HG03558 (cell line): ENCODE data around the gene TCF12.
"Not testable (repeated sequence)": the region's sequence is repeated elsewhere in the genome, so short reads cannot be mapped to it uniquely, and the experiment has no call there.

ENCODE experiments used
- ATAC-seq: cut with Tn5 transposase; IDR thresholded peaks from one replicate; pipeline ENCODE4 v1.9.1; 2021; ENCODE audit warnings: moderate number of reproducible peaks; ENCODE audit not compliant: unreplicated experiment; ENCODE audit errors: extremely low read depth

TCF12 gene

DNA sequence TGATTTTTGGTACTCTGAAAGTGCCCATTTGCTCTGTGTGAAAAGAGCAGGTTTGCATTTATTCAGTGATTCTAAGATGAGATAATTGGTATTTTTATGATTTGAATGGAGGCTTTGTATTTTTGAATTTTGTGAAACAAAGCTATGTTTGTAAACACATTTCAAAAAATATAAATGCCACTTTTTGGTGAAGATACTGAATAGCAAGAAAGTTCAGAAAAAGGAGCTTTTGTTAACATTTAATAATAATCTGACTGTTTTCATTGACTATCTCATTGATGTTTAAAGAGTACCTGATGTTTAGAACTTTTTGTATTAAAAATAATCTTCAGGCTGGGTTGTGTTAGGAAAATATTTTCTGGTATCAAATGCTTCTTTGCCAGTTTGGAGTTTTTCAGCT, 23.7 kb downstream of the TCF12 start:
- no peak for ATAC-seq

DNA sequence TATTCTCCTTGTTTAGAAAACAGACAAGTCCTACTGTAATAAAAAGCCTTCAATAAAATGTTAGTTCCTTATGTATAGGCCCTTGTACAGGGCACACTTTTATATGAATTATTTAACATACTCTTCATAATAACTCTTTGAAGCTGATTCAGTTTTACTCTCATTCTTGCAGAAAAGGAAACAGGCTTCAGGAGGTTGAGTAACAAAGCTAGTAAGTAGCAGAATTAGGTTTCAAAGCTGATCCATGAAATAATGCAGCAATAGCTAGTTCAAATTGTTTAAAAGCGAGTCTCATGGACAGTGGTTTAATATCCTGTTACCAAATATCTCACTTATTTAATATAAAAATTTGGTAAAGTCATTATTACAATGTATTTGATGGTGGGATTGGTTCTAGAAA, 25.0 kb downstream of the TCF12 start:
- ATAC-seq, result no peak

DNA sequence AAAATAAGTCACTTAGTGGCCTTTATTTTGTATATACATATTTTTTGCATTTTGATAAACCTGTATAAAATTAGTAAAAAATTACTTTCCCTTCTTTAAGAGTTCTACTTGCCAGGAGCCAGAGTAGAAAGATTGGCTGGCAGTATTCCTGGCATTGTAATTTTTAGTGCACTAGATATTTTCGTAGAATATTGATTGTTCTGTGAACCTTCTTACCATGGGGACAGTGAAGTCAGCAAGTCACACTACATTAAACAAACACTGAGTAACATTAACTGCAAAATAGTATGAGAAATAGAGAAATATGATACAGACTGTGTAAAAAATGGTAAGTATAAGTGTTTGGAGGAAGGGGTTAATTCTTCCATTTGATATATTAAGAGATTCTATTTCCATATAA, 26.0 kb downstream of the TCF12 start:
- ATAC-seq, result no peak

DNA sequence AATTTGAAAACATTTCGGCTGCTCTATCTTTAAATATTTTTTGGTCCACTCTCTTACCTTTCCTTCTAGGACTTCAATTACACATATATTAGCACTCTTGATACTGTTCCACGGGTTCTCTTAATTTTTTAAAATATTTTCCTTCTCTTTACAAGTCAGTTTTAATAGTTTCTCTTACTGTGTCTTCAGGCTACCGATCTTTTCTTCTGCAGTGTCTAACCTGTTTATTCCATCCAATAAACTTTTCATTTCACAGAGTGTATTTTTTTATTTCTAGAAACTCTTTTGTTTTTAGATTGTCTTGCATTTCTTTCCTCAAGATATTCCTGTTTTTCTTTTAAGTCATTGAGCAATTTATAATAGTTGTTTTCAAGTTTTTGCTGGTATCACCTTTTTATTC, 27.7 kb downstream of the TCF12 start:
- no peak for ATAC-seq

DNA sequence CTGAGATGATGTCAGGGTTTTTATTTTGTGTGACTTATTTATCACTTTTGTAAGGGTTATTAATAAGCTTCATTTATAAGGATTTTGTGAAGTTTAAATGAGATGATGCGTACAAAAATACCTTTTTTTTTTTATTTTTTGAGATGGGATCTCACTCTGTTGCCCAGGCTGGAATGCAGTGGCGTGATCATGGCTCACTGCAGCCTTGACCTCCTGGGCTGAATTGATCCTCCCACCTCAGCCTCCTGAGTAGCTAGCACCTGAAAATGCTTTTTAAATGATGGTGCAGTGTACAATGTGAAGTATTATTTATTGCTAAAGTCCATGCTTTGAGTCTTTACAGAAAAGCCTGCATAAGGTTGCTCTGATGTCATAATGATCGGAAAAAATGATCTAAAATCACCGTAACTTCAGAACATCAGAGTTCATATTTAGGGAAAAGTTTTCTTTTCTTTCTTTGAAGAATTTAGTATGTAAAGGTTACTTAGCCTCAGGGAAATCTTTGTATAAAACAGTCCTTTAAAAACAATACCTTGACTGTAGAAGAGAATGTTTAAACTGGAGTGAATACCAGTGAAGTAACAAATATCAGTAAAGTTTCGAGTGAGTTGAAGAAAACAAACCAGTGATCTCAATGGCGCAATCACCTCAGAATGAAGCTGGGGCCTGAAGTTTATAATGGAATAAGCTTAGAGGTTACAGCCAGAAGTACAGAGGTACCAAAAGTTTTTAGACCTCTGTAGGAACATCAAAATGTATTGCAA, 29.7 kb downstream of the TCF12 start:
- ATAC-seq, result no peak

DNA sequence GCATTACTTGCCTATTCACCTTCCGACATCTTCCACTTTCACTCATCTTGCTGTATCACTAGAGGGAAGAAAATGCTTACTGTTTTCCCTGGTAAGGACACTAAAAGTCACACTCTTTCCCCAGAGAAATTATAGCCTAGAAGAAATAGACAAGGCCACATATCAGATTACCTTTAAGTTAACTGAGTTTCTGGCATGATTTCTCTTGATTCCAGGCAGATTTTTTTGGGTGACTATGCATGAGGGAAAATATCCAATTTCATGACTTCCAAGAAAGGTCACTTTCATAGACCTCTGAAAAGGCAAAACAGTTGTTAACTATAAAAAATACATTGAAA, 30.3 kb downstream of the TCF12 start:
- no peak for ATAC-seq

DNA sequence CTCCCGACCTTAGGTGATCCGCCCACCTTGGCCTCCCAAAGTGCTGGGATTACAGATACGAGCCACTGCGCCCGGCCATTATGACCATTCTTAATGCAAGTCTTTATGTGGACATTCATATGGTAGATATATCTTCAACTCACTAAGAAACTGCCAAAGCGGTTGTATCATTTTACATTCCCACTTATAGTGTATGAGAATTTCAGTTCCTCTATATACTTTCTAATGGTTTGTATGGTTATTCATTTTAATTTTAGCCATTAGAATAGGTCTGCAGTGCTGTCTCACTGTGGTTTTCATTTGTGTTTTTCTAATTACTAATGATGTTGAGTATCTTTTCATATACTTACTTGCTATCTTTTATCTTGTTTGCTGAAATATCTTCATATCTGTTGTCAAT, 32.5 kb downstream of the TCF12 start:
- ATAC-seq, result peak; percentile 67

DNA sequence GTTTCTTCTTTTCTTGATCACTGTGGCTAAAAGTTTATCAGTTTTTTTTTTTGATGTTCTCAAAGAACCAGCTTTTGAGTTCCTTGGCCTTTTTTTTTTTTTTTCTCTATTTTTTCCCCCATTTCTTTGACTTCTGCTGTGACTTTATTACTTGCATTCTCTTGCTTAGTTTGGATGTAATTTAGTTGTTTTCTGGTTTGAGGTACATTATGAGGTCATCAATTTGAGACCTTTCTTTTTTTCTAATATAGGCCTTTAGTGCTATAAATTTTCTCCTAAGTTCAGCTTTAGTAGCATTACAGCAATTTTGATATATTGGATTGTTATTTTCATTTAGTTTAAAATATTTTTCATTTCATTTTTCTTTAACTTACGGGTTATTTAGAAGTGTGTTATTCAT, 35.3 kb downstream of the TCF12 start:
- no peak for ATAC-seq

DNA sequence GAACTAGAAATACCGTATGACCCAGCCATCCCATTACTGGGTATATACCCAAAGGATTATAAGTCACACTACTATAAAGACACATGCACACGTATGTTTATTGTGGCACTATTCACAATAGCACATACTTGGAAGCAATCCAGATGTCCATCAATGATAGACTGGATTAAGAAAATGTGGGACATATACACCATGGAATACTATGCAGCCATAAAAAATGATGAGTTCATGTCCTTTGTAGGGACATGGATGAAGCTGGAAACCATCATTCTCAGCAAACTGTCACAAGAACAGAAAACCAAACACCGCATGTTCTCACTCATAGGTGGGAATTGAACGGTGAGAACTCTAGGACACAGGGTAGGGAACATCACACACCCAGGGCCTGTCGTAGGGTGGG, 36.6 kb downstream of the TCF12 start:
- not testable (repeated sequence) for ATAC-seq

DNA sequence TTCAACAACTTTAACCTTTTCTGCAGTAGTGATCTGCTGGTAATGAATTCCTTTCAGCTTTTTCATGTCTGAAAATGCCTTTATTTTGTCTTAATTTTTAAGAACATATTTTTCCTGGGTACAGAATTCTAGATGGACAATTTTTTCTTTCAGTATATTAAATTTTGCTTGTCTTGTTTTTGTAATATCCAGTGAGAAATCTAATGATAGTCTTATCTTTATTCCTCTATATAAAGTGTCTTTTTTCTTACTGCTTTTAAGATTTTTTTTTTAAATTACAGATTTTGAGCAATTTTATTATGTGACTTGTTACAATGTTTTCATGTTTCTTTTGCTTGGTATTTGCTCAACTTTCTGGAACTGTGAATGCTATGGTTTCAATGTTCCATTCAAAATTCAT, 38.1 kb downstream of the TCF12 start:
- no peak for ATAC-seq

DNA sequence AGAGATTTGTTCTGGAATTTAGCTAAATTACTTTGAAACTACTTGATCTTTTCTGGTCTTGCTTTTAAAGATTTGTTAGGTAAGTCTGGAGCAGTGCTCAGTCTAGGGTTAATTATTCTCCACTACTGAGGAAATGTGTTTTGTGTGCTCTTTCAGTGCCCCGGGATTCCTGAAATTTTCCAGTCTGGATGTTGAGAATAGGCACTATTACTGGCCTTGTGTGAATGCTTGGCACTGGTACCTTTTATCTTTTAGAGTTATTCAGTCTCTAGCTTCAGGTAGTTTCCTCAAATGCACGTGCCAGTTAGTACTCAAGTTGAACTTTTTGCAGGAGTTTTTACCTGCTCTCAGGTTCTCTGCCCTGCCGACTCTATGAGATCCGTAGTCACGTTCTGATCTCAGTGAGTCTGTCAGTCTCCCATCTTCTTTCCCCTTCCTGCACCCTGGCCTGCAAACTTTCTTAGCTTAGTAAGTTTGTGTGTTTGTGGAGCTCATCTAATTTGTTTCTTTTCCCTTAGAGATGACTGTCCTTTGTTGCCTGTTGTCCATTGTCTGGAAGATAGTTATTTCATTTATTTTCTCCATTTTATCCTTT, 39.5 kb downstream of the TCF12 start:
- ATAC-seq, result no peak

DNA sequence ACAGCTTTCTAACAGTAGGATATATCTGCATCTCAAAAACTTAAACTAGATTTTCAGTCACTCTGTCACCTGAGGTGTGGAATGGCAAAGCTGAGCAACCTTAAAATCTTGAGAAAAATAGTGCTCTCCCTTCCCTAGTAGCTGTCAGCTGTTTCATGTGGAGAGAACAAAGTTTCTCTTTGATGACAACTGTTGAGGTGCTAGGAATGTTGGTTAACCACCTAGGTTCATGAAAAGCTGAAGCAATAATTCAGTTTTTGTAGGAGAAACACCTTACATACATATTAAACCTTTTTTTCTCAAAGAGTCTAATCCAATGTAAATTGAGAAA, 40.8 kb downstream of the TCF12 start:
- ATAC-seq, result no peak

DNA sequence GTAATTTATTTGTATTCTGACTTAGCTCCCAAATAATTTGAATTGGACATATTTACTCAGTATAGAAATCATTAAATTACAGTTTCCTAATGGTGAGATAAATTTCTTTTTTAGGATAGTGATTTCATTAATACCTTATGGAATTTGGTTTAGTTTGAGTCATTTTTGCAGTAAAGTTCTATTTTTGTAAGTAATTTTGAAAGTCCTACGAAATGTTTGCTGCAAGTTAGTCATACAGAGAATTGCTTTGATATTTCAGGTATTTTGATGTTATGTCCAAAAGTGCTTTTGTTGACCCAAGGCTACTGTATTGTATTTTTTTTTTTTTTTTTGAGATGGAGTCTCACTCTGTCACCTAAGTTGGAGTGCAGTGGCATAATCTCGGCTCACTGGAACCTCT, 41.7 kb downstream of the TCF12 start:
- ATAC-seq, result no peak

DNA sequence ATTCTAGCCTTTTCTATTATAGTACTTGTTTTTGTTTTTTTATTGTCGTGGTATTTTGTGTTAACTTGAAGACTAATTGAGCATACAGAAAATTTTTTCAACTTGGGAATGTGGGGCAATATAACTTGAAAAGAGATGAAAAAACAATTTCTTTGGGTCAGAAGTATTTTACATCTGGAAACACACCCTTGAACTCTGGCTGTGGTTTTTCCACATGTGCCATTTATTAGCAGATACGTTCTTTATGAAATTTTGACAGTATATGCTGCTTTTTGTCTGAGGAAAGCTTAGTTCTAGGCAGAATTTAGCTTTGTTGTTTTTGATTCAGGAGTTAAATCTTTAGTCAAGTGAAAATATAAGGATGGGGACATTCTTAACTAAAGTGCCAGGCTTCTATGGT, 44.7 kb downstream of the TCF12 start:
- ATAC-seq, result no peak

DNA sequence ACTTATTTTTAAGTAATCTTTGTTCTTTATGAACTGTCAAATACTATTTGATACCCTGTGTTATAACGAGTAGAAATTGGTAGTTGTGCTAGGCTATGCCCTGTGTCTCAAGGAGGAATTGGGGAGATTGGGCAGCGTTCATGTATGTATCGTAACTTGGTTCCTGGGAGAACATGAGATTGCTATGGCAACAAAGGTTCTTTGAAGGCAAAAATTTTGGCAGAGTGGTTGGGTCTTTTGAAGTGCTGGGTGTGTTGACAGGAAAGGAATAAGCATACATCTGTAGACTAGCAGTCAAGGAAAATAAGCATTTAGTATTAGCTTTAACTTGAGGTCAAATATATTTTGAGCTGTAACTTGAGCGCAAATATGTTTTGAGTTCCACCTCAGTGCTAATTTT, 45.3 kb downstream of the TCF12 start:
- ATAC-seq, result no peak

DNA sequence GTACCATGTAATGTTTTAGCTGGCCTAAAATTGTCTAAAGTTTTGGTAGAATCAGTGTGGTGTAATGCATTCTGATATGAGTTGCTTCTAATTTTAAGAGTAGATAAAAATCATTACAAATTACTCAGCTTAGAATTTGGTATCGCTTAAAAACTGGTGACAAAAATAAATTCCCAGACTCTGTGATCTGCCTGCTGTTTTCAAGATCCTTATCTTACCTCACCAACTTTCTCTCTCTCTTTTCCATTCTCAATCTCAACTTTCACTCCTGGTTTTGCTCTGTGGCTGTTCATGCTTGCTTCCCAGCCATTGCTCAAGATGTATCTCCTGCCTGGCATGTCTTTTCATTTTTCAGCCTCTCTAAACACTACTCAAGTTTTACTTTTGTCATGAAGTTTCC, 45.7 kb downstream of the TCF12 start:
- ATAC-seq, result no peak

DNA sequence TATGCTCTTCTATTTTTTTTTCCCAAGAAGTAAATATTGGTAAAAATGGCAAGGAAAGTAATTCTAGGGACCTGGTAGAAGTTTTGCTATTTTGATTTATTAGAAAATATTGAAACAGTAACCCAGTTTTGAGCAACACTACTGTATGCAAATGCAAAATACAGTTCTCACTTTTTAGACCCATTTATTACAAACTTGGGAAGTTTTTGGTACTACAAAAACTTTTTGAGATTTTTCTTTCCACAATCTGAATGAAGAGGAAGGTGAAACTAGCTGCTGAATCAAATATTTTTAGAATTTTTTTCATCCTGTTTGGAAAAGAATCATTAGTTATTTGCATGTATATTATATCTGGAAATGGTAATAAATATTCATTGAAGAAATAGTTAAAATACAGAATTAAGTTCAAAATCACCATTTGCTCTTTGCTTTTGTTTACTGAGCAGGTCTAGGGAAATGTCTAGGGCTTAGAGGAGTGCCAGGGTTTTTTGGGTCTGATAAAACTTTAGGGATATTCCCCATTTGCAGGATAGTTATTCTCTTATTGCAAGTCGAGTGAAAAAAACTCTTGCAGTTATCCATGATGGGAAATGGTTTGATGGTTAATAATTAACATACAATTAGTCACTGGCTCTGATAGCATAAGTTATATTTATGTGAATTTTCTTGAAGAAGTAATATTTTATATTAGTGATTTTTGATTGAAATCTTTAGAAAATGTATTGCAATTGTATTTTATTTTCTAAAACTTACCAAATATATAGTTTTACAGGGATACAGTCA, 47.0 kb downstream of the TCF12 start:
- ATAC-seq, result no peak

DNA sequence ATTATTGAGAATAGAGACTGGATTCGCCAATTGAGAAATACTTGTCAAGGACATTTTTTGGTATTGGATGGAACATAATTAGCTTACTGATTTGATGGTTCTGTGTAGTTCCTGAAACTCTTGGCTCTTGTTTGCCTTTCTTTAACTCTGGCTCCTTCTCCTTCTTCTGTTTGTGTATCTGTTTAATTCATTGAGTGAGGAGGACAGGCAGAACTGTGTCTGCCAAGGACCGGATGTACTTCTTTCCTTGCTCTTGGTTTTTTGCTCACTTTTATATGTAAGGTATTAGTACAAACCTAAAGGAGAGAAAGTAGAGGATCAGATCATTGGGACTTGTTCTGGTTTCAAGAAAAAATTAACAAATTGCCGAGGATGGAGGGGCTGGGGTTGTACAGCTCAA, 48.9 kb downstream of the TCF12 start:
- ATAC-seq, result no peak

DNA sequence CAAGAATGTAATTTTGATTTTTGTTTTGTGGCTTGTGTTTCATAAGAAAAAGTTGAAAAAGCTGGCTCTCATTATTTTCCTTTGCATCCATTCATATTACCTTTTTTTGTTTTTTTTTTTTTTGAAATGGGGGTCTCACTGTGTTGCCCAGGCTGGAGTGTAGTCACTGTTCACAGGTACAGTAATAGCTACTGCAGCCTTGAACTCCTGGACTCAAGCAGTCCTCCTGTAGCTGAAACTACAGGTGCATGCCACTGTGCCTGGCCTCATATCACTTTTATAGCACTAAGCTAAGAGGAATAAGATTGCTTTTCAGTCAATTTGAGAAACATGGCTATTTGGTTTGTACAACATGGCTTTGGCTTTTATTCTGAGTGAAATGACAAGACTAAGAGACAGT, 49.8 kb downstream of the TCF12 start:
- no peak for ATAC-seq

DNA sequence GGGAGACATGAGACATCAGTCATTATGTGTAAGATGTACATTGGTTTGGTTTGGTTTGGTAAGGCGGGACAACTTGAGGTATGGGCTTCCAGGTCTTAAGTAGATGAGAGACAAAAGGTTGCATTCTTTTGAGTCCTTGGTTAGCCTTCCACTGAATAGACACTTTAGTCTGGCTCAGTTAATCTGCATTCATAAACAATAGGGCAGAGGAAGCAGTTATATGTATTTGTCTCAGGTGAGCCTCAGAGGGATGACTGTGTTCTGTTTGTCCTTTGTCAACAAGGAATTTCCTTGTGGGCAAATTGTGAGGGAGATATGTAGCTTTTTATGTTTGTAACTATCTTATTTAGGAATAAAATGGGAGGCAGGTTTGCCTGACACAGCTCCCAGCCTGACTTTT, 50.4 kb downstream of the TCF12 start:
- ATAC-seq, result no peak

DNA sequence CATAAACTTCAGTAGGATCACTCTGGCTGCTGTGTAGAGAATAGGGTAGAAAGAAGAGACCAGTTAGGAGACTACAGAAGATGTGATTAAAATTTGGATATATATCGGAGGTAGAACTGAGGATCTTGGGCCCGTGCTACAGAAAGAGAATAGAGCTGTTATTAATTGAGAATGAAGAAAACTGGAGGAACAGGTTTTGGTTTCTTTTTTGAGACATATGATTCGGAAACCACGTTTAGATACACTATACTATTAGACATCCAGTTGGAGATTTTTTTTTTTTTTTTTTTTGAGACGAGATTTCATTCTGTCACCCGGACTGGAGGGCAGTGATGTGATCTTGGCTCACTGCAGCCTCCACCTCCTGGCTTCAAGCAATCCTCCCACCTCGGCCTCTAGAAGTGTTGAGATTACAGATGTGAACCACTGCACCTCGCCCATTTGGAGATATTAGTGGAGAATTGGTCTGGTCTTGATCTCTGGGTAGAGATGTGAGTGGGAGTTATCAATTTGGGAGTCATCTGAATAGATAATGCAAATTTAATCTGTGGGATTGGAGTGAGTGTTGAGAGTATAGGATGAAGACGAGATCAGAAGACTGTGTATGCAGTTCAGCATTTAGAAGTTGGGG, 50.9 kb downstream of the TCF12 start:
- no peak for ATAC-seq
